ENCODE data around the gene CYTH4.

Gene CYTH4

GRCh38 chr22:37273126-37273845, 9.0 kb upstream of the CYTH4 start:
- DNase-seq, result no peak

- no peak for DNase-seq
Observed at GRCh38 chr22:37273846-37274225, 8.5 kb upstream of the CYTH4 start.

- DNase-seq, result no peak
Observed at GRCh38 chr22:37274380-37274862, 7.9 kb upstream of the CYTH4 start.

GRCh38 chr22:37275134-37275533, 7.2 kb upstream of the CYTH4 start:
- DNase-seq, result no peak

GRCh38 chr22:37275622-37276021, 6.7 kb upstream of the CYTH4 start:
- DNase-seq, result no peak

GRCh38 chr22:37276776-37277175, 5.5 kb upstream of the CYTH4 start:
- no peak for DNase-seq

- no peak for DNase-seq
Observed at GRCh38 chr22:37277384-37277783, 4.9 kb upstream of the CYTH4 start.

GRCh38 chr22:37278261-37278660, 4.0 kb upstream of the CYTH4 start:
- no peak for DNase-seq

GRCh38 chr22:37279331-37280181, 2.8 kb upstream of the CYTH4 start:
- no peak for DNase-seq

GRCh38 chr22:37280718-37281117, 1.6 kb upstream of the CYTH4 start:
- DNase-seq, result no peak

- no peak for DNase-seq
Observed at GRCh38 chr22:37281195-37281594, 1.1 kb upstream of the CYTH4 start.

- no peak for DNase-seq
Observed at GRCh38 chr22:37281646-37282384, 493 bp upstream of the CYTH4 start.

- no peak for DNase-seq
Observed at GRCh38 chr22:37283393-37283937, 1.2 kb downstream of the CYTH4 start.

- DNase-seq, result no peak
Observed at GRCh38 chr22:37284126-37284804, 2.0 kb downstream of the CYTH4 start.

GRCh38 chr22:37284805-37285355, 2.6 kb downstream of the CYTH4 start:
- DNase-seq, result no peak

GRCh38 chr22:37285937-37286336, 3.6 kb downstream of the CYTH4 start:
- DNase-seq, result no peak

GRCh38 chr22:37287550-37287951, 5.2 kb downstream of the CYTH4 start:
- DNase-seq, result no peak

GRCh38 chr22:37288521-37288920, 6.2 kb downstream of the CYTH4 start:
- no peak for DNase-seq

- DNase-seq, result no peak
Observed at GRCh38 chr22:37289156-37289735, 6.9 kb downstream of the CYTH4 start.

- DNase-seq, result no peak
Observed at GRCh38 chr22:37290737-37291136, 8.4 kb downstream of the CYTH4 start.

- DNase-seq, result no peak
Observed at GRCh38 chr22:37291559-37292298, 9.4 kb downstream of the CYTH4 start.
